Peyer's patch (tissue), 4 donors: ENCODE measurements around the gene CCDC74B.

Source experiments
- CTCF ChIP-seq, 6 experiments: fragments of 450-650 bp in 4 of 6; fragments of 200-600 bp in 2 of 6; sonication (generic) in 1 of 6; IDR thresholded peaks; one replicate each; pipeline ENCODE4 v1.5.1; 2017 to 2019; ENCODE audit warnings: antibody characterized with exemption in 6 of 6, mild to moderate bottlenecking in 3 of 6, moderate library complexity in 1 of 6
- POLR2A ChIP-seq, 2 donors: fragments of 450-650 bp; IDR thresholded peaks; one replicate each; pipeline ENCODE4 v1.5.1; 2017; ENCODE audit warnings: antibody characterized with exemption in 2 of 2, mild to moderate bottlenecking in 2 of 2, moderate library complexity in 2 of 2

DNA sequence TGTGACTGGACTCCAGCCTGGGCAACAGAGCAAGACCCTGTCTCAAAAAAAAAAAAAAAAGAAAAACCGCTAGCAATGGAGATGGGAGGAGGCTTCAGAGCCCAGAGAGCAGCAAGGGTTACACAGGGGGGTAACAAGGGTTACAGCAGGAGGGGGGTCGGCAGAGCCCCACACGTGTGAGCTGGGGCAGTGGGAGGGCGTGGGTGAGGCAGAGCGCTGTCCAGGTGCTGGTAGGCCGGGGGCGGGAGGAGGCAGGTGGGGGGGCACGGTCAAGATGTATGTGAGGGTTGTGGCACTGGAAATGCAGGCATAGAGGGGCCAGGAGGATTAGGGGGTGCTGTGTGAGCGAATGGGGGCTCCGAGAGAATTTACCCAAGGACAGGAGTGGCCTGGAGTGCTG lies 40.5 kb upstream of the CCDC74B start:
- no peak for TF ChIP-seq POLR2A (IDR thresholded peaks at IDR 0.05)
- TF ChIP-seq CTCF (IDR thresholded peaks at IDR 0.05): no peak
